GM20000 (cell line): ENCODE data around the gene ATF7IP.

ENCODE experiments used
- DNase-seq: peaks from one replicate; pipeline ENCODE4 v3.0.0; 2012; ENCODE audit warnings: low spot score
- TF ChIP-seq, protein P1 (sequence below): IDR thresholded peaks from 2 replicates; pipeline ENCODE4 v1.5.1; 2012; ENCODE audit warnings: mild to moderate bottlenecking, control low read depth; ENCODE audit errors: extremely low read depth, missing control alignments

ATF7IP gene

DNA sequence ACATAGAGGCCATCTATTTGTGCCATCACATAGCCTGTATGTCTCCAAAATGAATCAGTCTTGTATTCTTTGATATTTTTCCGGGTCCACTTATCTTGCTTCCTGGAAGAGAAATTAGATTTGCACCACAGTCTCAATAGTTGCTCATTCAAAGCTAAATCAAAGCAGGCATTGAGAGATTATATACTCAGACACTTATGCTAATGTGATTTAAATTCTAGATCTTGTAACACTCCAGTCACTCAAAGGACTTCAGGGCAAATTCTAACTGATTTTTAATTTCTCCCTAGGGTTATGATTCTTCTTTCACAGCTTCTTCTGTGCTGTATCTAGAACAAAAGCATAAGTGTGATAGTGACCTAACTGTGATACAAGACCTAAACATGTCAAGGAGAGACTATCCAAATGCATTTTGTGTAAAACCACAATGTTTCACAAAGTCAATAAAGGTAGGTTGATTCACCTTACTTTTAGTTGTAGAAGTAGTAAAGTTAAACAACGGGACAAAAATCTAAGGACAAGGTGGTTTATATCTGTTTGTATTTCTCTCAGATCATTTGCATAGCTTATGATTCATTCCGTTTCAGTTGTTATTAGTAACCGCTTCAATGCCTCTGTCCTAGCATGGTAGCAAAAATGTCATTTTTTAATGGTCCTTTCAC lies 175.4 kb downstream of the ATF7IP start:
- DNase-seq: no peak

DNA sequence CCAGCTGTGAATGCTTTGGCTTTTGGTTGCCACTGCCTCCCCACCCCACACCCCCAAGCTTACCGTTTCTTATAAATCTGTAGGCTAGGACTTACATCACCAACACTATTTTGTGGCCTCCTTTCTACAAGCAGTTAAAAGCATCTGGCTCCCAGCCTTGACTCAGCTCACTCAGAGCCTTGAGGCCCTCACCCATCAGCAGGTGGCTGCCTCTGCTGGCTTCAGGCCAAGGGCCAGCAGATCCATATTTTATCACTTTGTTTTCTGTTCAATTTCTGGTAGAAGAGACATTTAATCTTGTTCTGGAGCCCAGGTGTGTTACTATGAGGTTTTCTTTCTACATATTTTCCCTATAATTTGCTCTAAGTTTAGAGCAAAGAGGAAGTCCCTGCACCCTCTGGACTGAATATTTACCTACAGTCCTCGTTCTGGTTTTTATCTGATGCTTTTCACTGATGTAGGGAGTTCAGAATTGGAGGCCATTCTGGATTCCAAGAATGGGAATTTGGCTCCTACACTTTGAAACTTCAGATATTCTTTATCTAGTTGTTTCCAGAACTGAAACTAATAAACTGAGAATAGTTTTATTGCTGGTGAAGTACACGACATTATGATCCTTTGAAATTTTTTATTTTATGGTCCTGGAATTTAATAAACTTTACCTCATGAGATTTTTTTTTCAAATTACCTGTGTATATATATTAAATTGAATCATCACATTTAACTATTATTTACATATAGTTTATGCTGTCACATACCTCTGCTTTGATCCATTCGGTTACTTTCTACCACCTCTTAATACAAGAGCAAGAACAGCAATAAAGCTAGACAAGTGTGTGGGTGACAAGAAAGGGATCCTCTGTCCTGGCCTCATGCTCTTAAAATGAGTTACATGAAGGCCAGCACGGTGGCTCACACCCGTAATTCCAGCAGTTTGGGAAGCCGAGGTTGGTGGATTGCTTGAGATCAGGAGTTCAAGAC lies 180.0 kb downstream of the ATF7IP start:
- no peak for DNase-seq

More for the DNA sequence above, 175.4 kb downstream of the ATF7IP start:
- TF ChIP-seq, protein P1, sequence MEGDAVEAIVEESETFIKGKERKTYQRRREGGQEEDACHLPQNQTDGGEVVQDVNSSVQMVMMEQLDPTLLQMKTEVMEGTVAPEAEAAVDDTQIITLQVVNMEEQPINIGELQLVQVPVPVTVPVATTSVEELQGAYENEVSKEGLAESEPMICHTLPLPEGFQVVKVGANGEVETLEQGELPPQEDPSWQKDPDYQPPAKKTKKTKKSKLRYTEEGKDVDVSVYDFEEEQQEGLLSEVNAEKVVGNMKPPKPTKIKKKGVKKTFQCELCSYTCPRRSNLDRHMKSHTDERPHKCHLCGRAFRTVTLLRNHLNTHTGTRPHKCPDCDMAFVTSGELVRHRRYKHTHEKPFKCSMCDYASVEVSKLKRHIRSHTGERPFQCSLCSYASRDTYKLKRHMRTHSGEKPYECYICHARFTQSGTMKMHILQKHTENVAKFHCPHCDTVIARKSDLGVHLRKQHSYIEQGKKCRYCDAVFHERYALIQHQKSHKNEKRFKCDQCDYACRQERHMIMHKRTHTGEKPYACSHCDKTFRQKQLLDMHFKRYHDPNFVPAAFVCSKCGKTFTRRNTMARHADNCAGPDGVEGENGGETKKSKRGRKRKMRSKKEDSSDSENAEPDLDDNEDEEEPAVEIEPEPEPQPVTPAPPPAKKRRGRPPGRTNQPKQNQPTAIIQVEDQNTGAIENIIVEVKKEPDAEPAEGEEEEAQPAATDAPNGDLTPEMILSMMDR: no peak

DNA sequence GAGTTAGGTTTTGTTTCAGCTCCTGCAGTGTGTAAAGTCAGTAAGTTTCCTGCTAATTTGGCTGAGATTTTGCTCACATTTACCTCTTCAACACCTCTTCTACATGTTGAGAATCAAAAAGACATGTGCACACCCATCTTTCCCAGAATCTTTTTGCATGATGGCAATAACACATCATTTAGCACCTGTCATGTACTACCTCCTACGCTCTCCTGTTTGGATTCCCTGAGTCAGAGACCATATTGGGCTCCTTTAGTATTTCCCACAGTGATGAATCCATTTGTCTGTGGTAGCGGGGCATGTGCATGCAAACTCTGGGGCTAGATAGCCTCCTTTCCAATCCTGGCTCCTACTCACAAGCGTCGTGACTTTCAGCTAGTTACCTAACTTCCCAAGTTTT lies 182.1 kb downstream of the ATF7IP start:
- TF ChIP-seq, protein P1: no peak
- no peak for DNase-seq

More for the DNA sequence above, 180.0 kb downstream of the ATF7IP start:
- TF ChIP-seq, protein P1: no peak

DNA sequence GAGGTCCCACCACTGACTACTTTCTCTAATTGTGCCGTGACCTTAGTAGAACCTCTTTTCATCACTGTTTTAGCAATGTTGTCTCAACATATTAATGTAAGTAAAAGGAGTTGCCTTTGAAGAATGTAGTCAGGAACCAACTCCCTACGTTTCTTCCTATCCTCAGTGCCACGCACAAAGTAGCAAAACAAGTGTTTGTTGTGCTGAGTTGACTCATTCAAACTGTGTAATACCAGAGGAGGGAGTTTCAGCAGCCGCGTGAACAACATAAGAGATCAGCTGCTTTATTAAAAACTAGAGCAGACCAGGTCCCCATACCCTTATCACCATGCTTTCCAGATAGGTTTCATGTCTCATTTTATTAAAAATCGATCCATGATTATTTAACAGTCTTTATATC lies 183.1 kb downstream of the ATF7IP start:
- DNase-seq: no peak
- TF ChIP-seq, protein P1: no peak
